GM19099 (cell line): Measurements from ENCODE around the gene ATOH8.

ENCODE experiments used
- POLR2A ChIP-seq: IDR thresholded peaks from 3 replicates; pipeline ENCODE4 v1.6.1; 2011; ENCODE audit warnings: low read depth; ENCODE audit not compliant: insufficient read length; ENCODE audit errors: extremely low read depth

The ATOH8 gene

GRCh38 chr2:85789271-85789670, 35.5 kb downstream of the ATOH8 start:
- no peak for TF ChIP-seq POLR2A

- no peak for TF ChIP-seq POLR2A
These were observed 36.2 kb downstream of the ATOH8 start for GRCh38 chr2:85790032-85790431.

- no peak for TF ChIP-seq POLR2A
These were observed 36.9 kb downstream of the ATOH8 start for GRCh38 chr2:85790499-85791188.

GRCh38 chr2:85791704-85792565, 38.1 kb downstream of the ATOH8 start:
- no peak for TF ChIP-seq POLR2A

GRCh38 chr2:85792783-85793441, 39.1 kb downstream of the ATOH8 start:
- no peak for TF ChIP-seq POLR2A

- TF ChIP-seq POLR2A = no peak
These were observed 39.8 kb downstream of the ATOH8 start for GRCh38 chr2:85793584-85793983.

GRCh38 chr2:85794038-85794441, 40.2 kb downstream of the ATOH8 start:
- no peak for TF ChIP-seq POLR2A

GRCh38 chr2:85794491-85795121, 40.8 kb downstream of the ATOH8 start:
- TF ChIP-seq POLR2A = no peak

- no peak for TF ChIP-seq POLR2A
These were observed 41.7 kb downstream of the ATOH8 start for GRCh38 chr2:85795331-85796045.

- no peak for TF ChIP-seq POLR2A
These were observed 42.2 kb downstream of the ATOH8 start for GRCh38 chr2:85796046-85796340.

- TF ChIP-seq POLR2A = no peak
These were observed 42.8 kb downstream of the ATOH8 start for GRCh38 chr2:85796341-85797262.

GRCh38 chr2:85797263-85797660, 43.5 kb downstream of the ATOH8 start:
- TF ChIP-seq POLR2A = no peak

GRCh38 chr2:85797921-85798320, 44.1 kb downstream of the ATOH8 start:
- TF ChIP-seq POLR2A = no peak
